ENCODE data around the gene PLCG1.

GRCh38 chr20:41143354-41143753 is 6.0 kb downstream of the PLCG1 start:
- TF ChIP-seq POLR2A (IDR thresholded peaks at IDR 0.05) (no peak), CTCF (IDR thresholded peaks at IDR 0.05) (no peak)

All from body of pancreas (tissue), 4 donors.